ENCODE measurements around the gene NXT2. TPM values are rescaled to one million over a fixed set of nuclear protein-coding genes. Genes with fewer than 3 reads are reported as not detected.

The NXT2 gene
- polyA plus RNA-seq, 1 of the 3 experiments (the other 2 are of a cell fraction) = 16.8 TPM

DNA sequence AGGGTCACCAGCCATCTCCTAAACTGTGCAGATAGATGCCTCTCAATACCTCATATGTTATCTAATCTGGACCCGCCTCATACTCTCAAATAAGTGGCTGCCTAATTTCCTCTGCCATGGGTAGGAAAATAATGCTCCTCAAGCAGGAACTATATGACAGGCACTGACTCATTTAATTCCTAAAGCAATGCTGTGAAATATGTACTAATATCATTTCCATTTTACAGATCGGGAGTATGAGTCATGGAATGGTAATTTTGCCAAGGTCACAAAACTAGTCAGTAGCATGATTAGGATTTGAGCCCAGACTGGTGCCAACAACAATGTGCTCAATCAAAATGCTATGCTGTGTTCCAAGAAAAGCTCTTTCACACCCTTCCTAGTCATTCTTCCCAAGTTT, 3.0 kb upstream of the NXT2 start:
- peaks cover 18% of the 10 kb centered on the region for H3F3A ChIP-seq (replicated peaks; ENCODE audit: insufficient read depth)
- TF ChIP-seq, protein P1, sequence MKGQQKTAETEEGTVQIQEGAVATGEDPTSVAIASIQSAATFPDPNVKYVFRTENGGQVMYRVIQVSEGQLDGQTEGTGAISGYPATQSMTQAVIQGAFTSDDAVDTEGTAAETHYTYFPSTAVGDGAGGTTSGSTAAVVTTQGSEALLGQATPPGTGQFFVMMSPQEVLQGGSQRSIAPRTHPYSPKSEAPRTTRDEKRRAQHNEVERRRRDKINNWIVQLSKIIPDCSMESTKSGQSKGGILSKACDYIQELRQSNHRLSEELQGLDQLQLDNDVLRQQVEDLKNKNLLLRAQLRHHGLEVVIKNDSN (IDR thresholded peaks at IDR 0.05; ENCODE audit: borderline replicate concordance, low read depth) = no peak
- TF ChIP-seq TAF1 (IDR thresholded peaks at IDR 0.05; ENCODE audit: borderline replicate concordance, low read depth, low read length) = no peak
- TF ChIP-seq RFX5 (IDR thresholded peaks at IDR 0.05; ENCODE audit: low read length) = no peak
- TF ChIP-seq, protein P2, sequence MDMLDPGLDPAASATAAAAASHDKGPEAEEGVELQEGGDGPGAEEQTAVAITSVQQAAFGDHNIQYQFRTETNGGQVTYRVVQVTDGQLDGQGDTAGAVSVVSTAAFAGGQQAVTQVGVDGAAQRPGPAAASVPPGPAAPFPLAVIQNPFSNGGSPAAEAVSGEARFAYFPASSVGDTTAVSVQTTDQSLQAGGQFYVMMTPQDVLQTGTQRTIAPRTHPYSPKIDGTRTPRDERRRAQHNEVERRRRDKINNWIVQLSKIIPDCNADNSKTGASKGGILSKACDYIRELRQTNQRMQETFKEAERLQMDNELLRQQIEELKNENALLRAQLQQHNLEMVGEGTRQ (IDR thresholded peaks at IDR 0.05; ENCODE audit: borderline replicate concordance, low read depth, low read length) = no peak
- no peak for TF ChIP-seq EZH2phosphoT487 (IDR thresholded peaks at IDR 0.05; ENCODE audit: borderline replicate concordance, low read depth)
- no peak for TF ChIP-seq FOXJ3 (CRISPR knock-in tag; IDR thresholded peaks at IDR 0.05)
- TF ChIP-seq, protein P3, sequence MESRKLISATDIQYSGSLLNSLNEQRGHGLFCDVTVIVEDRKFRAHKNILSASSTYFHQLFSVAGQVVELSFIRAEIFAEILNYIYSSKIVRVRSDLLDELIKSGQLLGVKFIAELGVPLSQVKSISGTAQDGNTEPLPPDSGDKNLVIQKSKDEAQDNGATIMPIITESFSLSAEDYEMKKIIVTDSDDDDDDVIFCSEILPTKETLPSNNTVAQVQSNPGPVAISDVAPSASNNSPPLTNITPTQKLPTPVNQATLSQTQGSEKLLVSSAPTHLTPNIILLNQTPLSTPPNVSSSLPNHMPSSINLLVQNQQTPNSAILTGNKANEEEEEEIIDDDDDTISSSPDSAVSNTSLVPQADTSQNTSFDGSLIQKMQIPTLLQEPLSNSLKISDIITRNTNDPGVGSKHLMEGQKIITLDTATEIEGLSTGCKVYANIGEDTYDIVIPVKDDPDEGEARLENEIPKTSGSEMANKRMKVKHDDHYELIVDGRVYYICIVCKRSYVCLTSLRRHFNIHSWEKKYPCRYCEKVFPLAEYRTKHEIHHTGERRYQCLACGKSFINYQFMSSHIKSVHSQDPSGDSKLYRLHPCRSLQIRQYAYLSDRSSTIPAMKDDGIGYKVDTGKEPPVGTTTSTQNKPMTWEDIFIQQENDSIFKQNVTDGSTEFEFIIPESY (IDR thresholded peaks at IDR 0.05; ENCODE audit: borderline replicate concordance, low read depth) = no peak
- TF ChIP-seq, protein P4, sequence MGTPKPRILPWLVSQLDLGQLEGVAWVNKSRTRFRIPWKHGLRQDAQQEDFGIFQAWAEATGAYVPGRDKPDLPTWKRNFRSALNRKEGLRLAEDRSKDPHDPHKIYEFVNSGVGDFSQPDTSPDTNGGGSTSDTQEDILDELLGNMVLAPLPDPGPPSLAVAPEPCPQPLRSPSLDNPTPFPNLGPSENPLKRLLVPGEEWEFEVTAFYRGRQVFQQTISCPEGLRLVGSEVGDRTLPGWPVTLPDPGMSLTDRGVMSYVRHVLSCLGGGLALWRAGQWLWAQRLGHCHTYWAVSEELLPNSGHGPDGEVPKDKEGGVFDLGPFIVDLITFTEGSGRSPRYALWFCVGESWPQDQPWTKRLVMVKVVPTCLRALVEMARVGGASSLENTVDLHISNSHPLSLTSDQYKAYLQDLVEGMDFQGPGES (IDR thresholded peaks at IDR 0.05; ENCODE audit: low read depth, low read length) = no peak
- TF ChIP-seq, protein P5, sequence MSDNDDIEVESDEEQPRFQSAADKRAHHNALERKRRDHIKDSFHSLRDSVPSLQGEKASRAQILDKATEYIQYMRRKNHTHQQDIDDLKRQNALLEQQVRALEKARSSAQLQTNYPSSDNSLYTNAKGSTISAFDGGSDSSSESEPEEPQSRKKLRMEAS (IDR thresholded peaks at IDR 0.05; ENCODE audit: low read depth) = no peak
- no peak for TF ChIP-seq FOSL2 (IDR thresholded peaks at IDR 0.05; ENCODE audit: borderline replicate concordance, low read depth)
- TF ChIP-seq, protein P6, sequence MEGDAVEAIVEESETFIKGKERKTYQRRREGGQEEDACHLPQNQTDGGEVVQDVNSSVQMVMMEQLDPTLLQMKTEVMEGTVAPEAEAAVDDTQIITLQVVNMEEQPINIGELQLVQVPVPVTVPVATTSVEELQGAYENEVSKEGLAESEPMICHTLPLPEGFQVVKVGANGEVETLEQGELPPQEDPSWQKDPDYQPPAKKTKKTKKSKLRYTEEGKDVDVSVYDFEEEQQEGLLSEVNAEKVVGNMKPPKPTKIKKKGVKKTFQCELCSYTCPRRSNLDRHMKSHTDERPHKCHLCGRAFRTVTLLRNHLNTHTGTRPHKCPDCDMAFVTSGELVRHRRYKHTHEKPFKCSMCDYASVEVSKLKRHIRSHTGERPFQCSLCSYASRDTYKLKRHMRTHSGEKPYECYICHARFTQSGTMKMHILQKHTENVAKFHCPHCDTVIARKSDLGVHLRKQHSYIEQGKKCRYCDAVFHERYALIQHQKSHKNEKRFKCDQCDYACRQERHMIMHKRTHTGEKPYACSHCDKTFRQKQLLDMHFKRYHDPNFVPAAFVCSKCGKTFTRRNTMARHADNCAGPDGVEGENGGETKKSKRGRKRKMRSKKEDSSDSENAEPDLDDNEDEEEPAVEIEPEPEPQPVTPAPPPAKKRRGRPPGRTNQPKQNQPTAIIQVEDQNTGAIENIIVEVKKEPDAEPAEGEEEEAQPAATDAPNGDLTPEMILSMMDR (IDR thresholded peaks at IDR 0.05) = no peak
- no peak for TF ChIP-seq NFIC (IDR thresholded peaks at IDR 0.05; ENCODE audit: borderline replicate concordance)
- TF ChIP-seq MXI1 (IDR thresholded peaks at IDR 0.05; ENCODE audit: low read depth, low read length) = no peak
- TF ChIP-seq YY1 (IDR thresholded peaks at IDR 0.05; ENCODE audit: low read depth) = no peak
- TF ChIP-seq TCF12 (IDR thresholded peaks at IDR 0.05) = no peak
- no peak for TF ChIP-seq RCOR1 (IDR thresholded peaks at IDR 0.05; ENCODE audit: low read length)
- H3K36me3 ChIP-seq (replicated peaks in 1 of 2; ENCODE audit: control insufficient read depth in 1 of 2, insufficient read depth in 2 of 2, low read length in 1 of 2) = no peaks in the 10 kb centered on the region
- no peaks in the 10 kb centered on the region; a peak in 1 of 4 replicates for H3K4me1 ChIP-seq (ENCODE audit: control insufficient read depth in 1 of 2, insufficient read depth in 2 of 2, low read depth in 1 of 2, low read length in 1 of 2)
- no peak overlapping the region for H3K9ac ChIP-seq
- ChIA-PET CTCF (no interaction called here), POLR2A (no interaction called here)
- peaks cover 14% of the 10 kb centered on the region for H3K79me2 ChIP-seq (ENCODE audit: insufficient read depth)
- no peaks in the 10 kb centered on the region for H3K9me3 ChIP-seq
- no peak overlapping the region for H3K27ac ChIP-seq (ENCODE audit: low read depth in 2 of 2, low read length in 1 of 2)
- no peaks in the 10 kb centered on the region for H4K20me1 ChIP-seq (ENCODE audit: insufficient read depth)
- no peaks in the 10 kb centered on the region for H3K9me2 ChIP-seq
- WGBS (ENCODE audit: low lambda C conversion rate) = 13% methylated on average over 2 of the region's 2 CpGs
- no peaks in the 10 kb centered on the region for H3K27me3 ChIP-seq (ENCODE audit: insufficient read depth)
- H3K4me3 ChIP-seq (ENCODE audit: low read depth in 2 of 2, low read length in 1 of 2) = no peak overlapping the region
- no peak for DNase-seq
- no peak overlapping the region for H3K4me2 ChIP-seq
- no peak overlapping the region for H2AFZ ChIP-seq (ENCODE audit: low read depth)

Measured in SK-N-SH (cell line).